Left forelimb (tissue), 1 donor: ENCODE measurements around the gene THBS2.
"Not testable (repeated sequence)": the region's sequence is repeated elsewhere in the genome, so short reads cannot be mapped to it uniquely, and the experiment has no call there.

Source experiments
- DNase-seq: peaks from one replicate; pipeline ENCODE4 v3.0.0-alpha.2; 2018; ENCODE audit warnings: low spot score

The THBS2 gene

DNA sequence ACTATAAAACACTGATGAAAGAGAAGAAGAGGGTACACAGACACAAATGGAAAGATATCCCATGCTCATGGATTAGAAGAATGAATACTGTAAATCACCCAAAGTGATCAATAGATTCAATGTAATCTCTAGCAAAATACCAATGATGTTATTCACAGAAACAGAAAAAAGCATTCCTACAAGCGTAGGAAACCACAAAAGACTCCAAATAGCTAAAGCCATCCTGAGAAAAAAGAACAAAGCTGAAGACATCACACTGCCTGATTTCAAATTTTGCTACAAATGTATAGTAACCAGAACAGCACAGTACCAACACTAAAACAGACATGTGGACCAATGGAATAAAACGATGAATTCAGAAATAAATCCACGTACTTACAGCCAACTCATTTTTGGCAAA, 43.0 kb downstream of the THBS2 start:
- no peak for DNase-seq

DNA sequence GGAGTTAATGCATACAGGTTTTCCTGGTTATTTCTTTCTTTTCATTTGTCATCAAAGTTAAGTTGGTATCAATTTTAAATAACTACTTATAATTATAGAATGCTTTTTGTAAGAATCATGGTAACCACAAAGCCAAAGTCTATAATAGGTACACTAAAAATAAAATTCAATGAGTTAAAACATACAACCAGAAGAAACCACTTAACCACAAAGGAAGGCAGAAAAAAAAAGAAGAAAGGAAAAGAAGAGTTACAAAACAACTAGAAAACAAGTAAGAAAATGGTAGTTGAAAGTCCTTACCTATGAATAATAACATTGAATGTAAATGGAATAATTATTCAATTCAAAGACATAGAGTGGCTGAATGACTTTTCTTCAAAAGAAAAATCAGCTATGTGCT, 45.6 kb downstream of the THBS2 start:
- no peak for DNase-seq

GRCh38 chr6:169207482-169207881, 46.2 kb downstream of the THBS2 start:
- no peak for DNase-seq

GRCh38 chr6:169205176-169206160, 48.2 kb downstream of the THBS2 start:
- no peak for DNase-seq

- no peak for DNase-seq
Observed at GRCh38 chr6:169204167-169204566, 49.5 kb downstream of the THBS2 start.

GRCh38 chr6:169201985-169202384, 51.7 kb downstream of the THBS2 start:
- no peak for DNase-seq

GRCh38 chr6:169200893-169201514, 52.6 kb downstream of the THBS2 start:
- DNase-seq, result no peak

GRCh38 chr6:169199625-169200335, 53.9 kb downstream of the THBS2 start:
- no peak for DNase-seq

DNA sequence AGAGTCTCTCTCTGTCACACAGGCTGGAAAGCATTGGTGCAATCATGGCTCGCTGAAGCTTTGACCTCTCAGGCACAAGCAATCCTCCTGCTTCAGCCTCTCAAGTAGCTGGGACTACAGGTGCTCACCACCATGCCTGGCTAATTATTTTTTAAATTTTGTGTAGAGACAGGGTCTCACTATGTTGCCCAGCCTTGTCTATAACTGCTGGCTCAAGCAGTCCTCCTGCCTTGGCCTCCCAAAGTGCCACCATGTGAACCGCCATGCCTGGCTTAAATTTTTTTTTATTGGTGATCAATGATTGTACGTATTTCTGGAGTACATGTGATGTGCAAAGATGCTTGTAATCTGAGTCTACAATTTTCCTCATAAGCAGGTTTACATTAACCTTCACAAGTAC, 54.8 kb downstream of the THBS2 start:
- no peak for DNase-seq

DNA sequence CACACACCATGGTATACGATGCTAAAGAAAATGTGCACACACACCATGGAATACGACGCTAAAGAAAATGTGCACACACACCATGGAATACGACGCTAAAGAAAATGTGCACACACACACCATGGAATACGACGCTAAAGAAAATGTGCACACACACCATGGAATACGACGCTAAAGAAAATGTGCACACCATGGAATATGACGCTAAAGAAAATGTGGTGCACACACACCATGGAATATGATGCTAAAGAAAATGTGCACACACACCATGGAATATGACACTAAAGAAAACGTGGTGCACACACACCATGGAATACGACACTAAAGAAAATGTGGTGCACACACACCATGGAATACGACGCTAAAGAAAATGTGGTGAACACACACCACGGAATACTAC, 55.7 kb downstream of the THBS2 start:
- DNase-seq, result not testable (repeated sequence)

- DNase-seq, result not testable (repeated sequence)
Observed at GRCh38 chr6:169196279-169196678, 57.4 kb downstream of the THBS2 start.

DNA sequence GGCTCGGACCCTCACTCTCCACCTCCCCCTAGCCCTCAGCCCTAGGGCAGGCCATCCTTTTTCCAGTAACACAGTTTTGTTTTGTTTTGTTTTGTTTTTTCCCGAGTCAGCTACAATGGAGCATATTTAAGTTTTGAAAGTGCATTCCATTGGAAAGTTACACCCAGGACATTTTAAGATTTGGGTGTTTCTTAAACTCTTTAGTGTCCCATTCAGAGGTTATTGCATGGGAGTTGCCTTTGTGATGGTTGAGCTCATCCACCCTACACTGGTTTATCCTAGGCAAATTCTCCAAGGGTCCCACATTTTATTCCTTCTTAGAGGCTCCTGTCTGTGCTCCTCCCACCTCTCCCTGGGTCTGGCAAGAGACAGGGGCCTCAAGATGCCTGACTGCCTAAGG, 58.9 kb downstream of the THBS2 start:
- DNase-seq, result no peak

GRCh38 chr6:169190970-169191369, 62.7 kb downstream of the THBS2 start:
- no peak for DNase-seq

GRCh38 chr6:169190144-169190584, 63.5 kb downstream of the THBS2 start:
- DNase-seq, result no peak

GRCh38 chr6:169189686-169190085, 64.0 kb downstream of the THBS2 start:
- no peak for DNase-seq

- no peak for DNase-seq
Observed at GRCh38 chr6:169189182-169189581, 64.5 kb downstream of the THBS2 start.

DNA sequence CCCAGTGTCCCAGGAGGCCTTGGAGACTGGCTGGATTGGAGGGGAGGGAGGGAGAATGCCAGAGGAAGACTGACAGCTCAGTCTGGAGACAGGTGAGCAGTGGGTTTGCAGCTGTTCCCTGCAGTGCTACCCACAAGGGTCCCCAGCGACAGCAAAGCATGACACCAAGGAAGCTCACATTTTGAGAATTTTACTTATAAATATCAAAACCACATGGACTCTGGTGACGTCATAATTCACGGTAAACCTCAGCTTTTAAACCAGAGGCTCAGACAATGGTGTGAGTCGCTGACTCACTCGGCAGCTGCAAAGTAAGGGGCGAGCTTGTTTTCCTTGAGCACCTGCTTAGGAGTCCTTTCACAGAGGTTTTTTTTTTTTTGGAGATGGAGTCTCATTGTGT, 65.2 kb downstream of the THBS2 start:
- DNase-seq, result no peak

DNA sequence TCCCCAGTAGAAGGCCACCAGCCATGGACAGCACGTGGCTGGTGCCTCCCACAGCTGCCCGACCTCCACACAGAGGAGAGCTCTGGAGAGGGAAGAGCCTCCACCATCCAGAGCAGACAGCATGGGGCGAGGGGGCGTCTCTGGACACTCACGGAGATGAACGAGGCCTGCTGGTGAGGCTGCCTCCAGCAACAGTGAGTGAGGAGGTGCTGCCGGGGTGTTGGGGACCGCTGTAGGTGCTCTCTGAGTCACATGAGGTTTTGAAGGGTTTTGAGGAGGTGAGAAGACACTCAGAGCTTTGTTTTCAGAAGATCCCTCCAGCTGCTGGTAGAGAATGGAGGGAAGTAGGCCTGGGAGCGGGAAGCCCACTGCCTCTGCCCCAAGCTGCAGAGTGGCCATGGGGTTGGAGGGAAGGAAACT, 65.6 kb downstream of the THBS2 start:
- DNase-seq, result no peak

DNA sequence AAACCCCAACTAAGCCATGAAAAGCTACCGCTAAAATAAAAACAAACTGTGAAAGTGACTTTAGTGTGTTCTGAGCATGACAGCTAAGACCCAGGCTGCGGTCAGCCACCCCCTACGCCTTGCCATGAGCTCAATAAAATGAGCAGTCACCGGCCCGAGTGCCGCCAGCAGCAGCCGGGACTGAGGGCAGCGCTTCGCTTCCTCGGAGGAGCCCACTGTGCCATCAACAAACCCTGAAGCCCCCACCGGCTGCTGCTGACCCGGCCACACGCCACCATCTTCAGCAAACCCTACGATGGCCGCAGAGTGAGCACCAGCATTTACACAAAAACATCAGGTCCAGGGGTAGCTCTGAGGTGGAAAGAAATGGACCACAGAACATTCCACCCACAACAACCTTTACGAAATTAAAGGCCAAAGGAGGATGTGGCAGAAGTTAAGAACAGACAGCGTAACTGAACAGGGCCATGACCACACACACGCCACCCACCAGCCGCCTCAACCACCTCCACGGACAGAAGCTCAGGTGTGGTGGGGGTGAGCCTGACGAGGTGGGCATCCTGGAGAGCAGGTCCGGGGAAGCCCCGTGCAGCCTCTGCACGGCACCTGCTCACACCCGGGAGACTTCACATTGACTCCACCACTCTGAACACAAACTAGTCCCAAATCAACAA, 67.0 kb downstream of the THBS2 start:
- peak; percentile 48 for DNase-seq

GRCh38 chr6:169185692-169186485, 67.8 kb downstream of the THBS2 start:
- DNase-seq, result peak; percentile 28

- peak; percentile 31 for DNase-seq
Observed at GRCh38 chr6:169185011-169185521, 68.6 kb downstream of the THBS2 start.
